SK-N-SH treated with all-trans-retinoic acid at 6 μM for 48 hours (cell line): ENCODE data around the gene SLCO1B3.

Experiments
- ATAC-seq: fragments of 200-7000 bp; cut with Tn5 transposase; 3 replicates; pipeline ENCODE4 v1.9.1; 2020; ENCODE audit warnings: mild to moderate bottlenecking, moderate library complexity
- ARNTL ChIP-seq: fragments of 450-650 bp; formaldehyde crosslinking; IDR thresholded peaks from 2 replicates; pipeline ENCODE4 v1.5.0; 2020; ENCODE audit warnings: low read depth, mild to moderate bottlenecking, moderate library complexity, borderline replicate concordance
- BACH2 ChIP-seq: fragments of 250-450 bp; sonication (Bioruptor Pico); IDR thresholded peaks from 2 replicates; pipeline ENCODE4 v1.9.0; 2021; ENCODE audit warnings: mild to moderate bottlenecking, borderline replicate concordance
- CSDC2 ChIP-seq: fragments of 250-450 bp; sonication (Bioruptor Pico); IDR thresholded peaks from 2 replicates; pipeline ENCODE4 v1.5.0; 2020; ENCODE audit warnings: mild to moderate bottlenecking, moderate library complexity
- CSRNP3 ChIP-seq: fragments of 250-450 bp; sonication (Bioruptor Pico); IDR thresholded peaks from 2 replicates; pipeline ENCODE4 v1.5.1; 2021; ENCODE audit warnings: mild to moderate bottlenecking, moderate library complexity
- ESRRG ChIP-seq: fragments of 250-450 bp; sonication (Bioruptor Pico); IDR thresholded peaks from 2 replicates; pipeline ENCODE4 v1.6.1; 2021; ENCODE audit warnings: mild to moderate bottlenecking
- GLIS3 ChIP-seq: fragments of 250-450 bp; sonication (Bioruptor Pico); IDR thresholded peaks from 2 replicates; pipeline ENCODE4 v1.5.0; 2020; ENCODE audit warnings: mild to moderate bottlenecking, moderate library complexity
- ISL1 ChIP-seq: fragments of 250-450 bp; sonication (Bioruptor Pico); IDR thresholded peaks from 2 replicates; pipeline ENCODE4 v2.1.2; 2022; ENCODE audit warnings: mild to moderate bottlenecking, moderate library complexity
- OSR1 ChIP-seq: fragments of 250-450 bp; sonication (Bioruptor Pico); IDR thresholded peaks from 2 replicates; pipeline ENCODE4 v1.8.0; 2022; ENCODE audit warnings: moderate library complexity, mild to moderate bottlenecking, inconsistent platforms
- POU6F1 ChIP-seq: fragments of 250-450 bp; sonication (Bioruptor Pico); IDR thresholded peaks from 2 replicates; pipeline ENCODE4 v1.8.0; 2021; ENCODE audit warnings: low read depth, mild to moderate bottlenecking, moderate library complexity, borderline replicate concordance
- PPARA ChIP-seq: fragments of 250-450 bp; sonication (Bioruptor Pico); IDR thresholded peaks from 2 replicates; pipeline ENCODE4 v1.5.0; 2020; ENCODE audit warnings: mild to moderate bottlenecking, borderline replicate concordance
- SNAI2 ChIP-seq: fragments of 250-450 bp; sonication (Bioruptor Pico); IDR thresholded peaks from 2 replicates; pipeline ENCODE4 v1.5.0; 2020; ENCODE audit warnings: mild to moderate bottlenecking, moderate library complexity
- TCF4 ChIP-seq: fragments of 250-450 bp; sonication (Bioruptor Pico); IDR thresholded peaks from 2 replicates; pipeline ENCODE4 v1.8.0; 2021; ENCODE audit warnings: mild to moderate bottlenecking, moderate library complexity, borderline replicate concordance
- TSHZ2 ChIP-seq: fragments of 250-450 bp; sonication (Bioruptor Pico); IDR thresholded peaks from 2 replicates; pipeline ENCODE4 v1.5.0; 2020; ENCODE audit warnings: mild to moderate bottlenecking, moderate library complexity
- ZC3H10 ChIP-seq: fragments of 250-450 bp; sonication (Bioruptor Pico); IDR thresholded peaks from 2 replicates; pipeline ENCODE4 v1.5.1; 2021; ENCODE audit warnings: mild to moderate bottlenecking, moderate library complexity
- ZFP30 ChIP-seq: fragments of 450-650 bp; formaldehyde crosslinking; IDR thresholded peaks from 2 replicates; pipeline ENCODE4 v1.5.0; 2022; ENCODE audit warnings: mild to moderate bottlenecking, moderate library complexity
- ZNF565 ChIP-seq: fragments of 450-650 bp; formaldehyde crosslinking; conservative IDR thresholded peaks from 2 replicates; pipeline ENCODE4 v1.5.0; 2020; ENCODE audit warnings: low read depth, mild to moderate bottlenecking, moderate library complexity
- ZNF70 ChIP-seq: fragments of 450-650 bp; formaldehyde crosslinking; IDR thresholded peaks from 2 replicates; pipeline ENCODE4 v1.5.0; 2020; ENCODE audit warnings: mild to moderate bottlenecking, moderate library complexity

Gene SLCO1B3

GRCh38 chr12:20832911-20833310, 22.4 kb downstream of the SLCO1B3 start:
- TF ChIP-seq GLIS3 (no peak), ESRRG (CRISPR knock-in tag) (no peak), ZNF565 (CRISPR knock-in tag) (no peak), ZNF70 (no peak), TSHZ2 (CRISPR knock-in tag) (no peak)
- ATAC-seq, result no peak

- ATAC-seq, result no peak
- TF ChIP-seq ZC3H10 (CRISPR knock-in tag) (no peak), CSDC2 (CRISPR knock-in tag) (no peak), ZNF70 (no peak), ISL1 (CRISPR knock-in tag) (no peak), CSRNP3 (CRISPR knock-in tag) (no peak), PPARA (CRISPR knock-in tag) (no peak), ZNF565 (CRISPR knock-in tag) (no peak), POU6F1 (CRISPR knock-in tag) (no peak), GLIS3 (no peak), TSHZ2 (CRISPR knock-in tag) (no peak), OSR1 (CRISPR knock-in tag) (no peak), ZFP30 (CRISPR knock-in tag) (no peak), TCF4 (CRISPR knock-in tag) (no peak), BACH2 (CRISPR knock-in tag) (no peak), ESRRG (CRISPR knock-in tag) (no peak), SNAI2 (CRISPR knock-in tag) (no peak)
Observed at GRCh38 chr12:20852649-20853048, 42.1 kb downstream of the SLCO1B3 start.

GRCh38 chr12:20863056-20863455, 52.6 kb downstream of the SLCO1B3 start:
- no peak for TF ChIP-seq POU6F1 (CRISPR knock-in tag)
- TF ChIP-seq ZC3H10 (CRISPR knock-in tag), result no peak
- no peak for ATAC-seq

GRCh38 chr12:20865873-20866272, 55.4 kb downstream of the SLCO1B3 start:
- ATAC-seq, result no peak
- no peak for TF ChIP-seq ARNTL
